Stomach smooth muscle (tissue), 2 donors: ENCODE data around the gene CYP1A2.
"Not testable (repeated sequence)": the region's sequence is repeated elsewhere in the genome, so short reads cannot be mapped to it uniquely, and the experiment has no call there.

ENCODE experiments used
- H3K27ac ChIP-seq: one replicate; pipeline ENCODE4 v1.7.0; 2013; ENCODE audit warnings: mild to moderate bottlenecking, low read length, inconsistent platforms
- H3K27me3 ChIP-seq, 2 donors: one replicate each; pipeline ENCODE4 v1.7.0; 2013; ENCODE audit warnings: low read length in 2 of 2; ENCODE audit not compliant: insufficient read depth in 2 of 2, control insufficient read depth in 1 of 2
- H3K36me3 ChIP-seq, 2 donors: one replicate each; pipeline ENCODE4 v1.7.0; 2013; ENCODE audit warnings: low read length in 2 of 2; ENCODE audit not compliant: control insufficient read depth in 2 of 2, insufficient read depth in 2 of 2
- H3K4me1 ChIP-seq: one replicate; pipeline ENCODE4 v1.7.0; 2013; ENCODE audit warnings: low read length; ENCODE audit not compliant: control insufficient read depth, insufficient read depth
- H3K4me3 ChIP-seq, 2 donors: one replicate each; pipeline ENCODE4 v1.7.0; 2013; ENCODE audit warnings: low read length in 2 of 2
- H3K9ac ChIP-seq, 2 donors: one replicate each; pipeline ENCODE4 v1.7.0; 2013; ENCODE audit warnings: low read length in 2 of 2, mild to moderate bottlenecking in 1 of 2
- H3K9me3 ChIP-seq, 2 donors: one replicate each; pipeline ENCODE4 v1.7.0; 2013; ENCODE audit warnings: low read length in 2 of 2; ENCODE audit not compliant: control insufficient read depth in 2 of 2
- donor health status: healthy.
- donor health status: Pancreatic carcinoma.

Gene CYP1A2

GRCh38 chr15:74725225-74725774 lies 23.3 kb upstream of the CYP1A2 start, which contains the start of gene CYP1A1:
Gene CYP1A1 (minus strand): TSS chr15:74725528. CDS start chr15:74723097, 2,431 bp downstream.
- Histone ChIP-seq H3K36me3 (no peaks in the 10 kb centered on the region), H3K27me3 (peaks cover 12 to 14% of the 10 kb centered on the region in 2 donors), H3K4me3 (peak within 1 kb of the TSS; percentile 66 to 73), H3K4me1 (peaks cover 21% of the 10 kb centered on the region), H3K9ac (peak within 1 kb of the TSS; percentile 13 to 33), H3K27ac (no peak within 1 kb of the TSS), H3K9me3 (no peaks in the 10 kb centered on the region)

- Histone ChIP-seq H3K4me3 (peak overlapping the region; percentile 66 to 73), H3K9me3 (no peaks in the 10 kb centered on the region), H3K27me3 (peaks cover 20% of the 10 kb centered on the region in 2 donors), H3K27ac (no peak overlapping the region), H3K4me1 (peaks cover 21% of the 10 kb centered on the region), H3K36me3 (no peaks in the 10 kb centered on the region), H3K9ac (peak overlapping the region; percentile 33 to 36)
Measured at GRCh38 chr15:74725845-74726773, 22.5 kb upstream of the CYP1A2 start.

GRCh38 chr15:74726774-74727164 lies 21.9 kb upstream of the CYP1A2 start:
- Histone ChIP-seq H3K9me3 (no peaks in the 10 kb centered on the region), H3K27ac (no peak overlapping the region), H3K27me3 (peaks cover 26 to 27% of the 10 kb centered on the region in 2 donors), H3K4me1 (peaks cover 21% of the 10 kb centered on the region), H3K36me3 (no peaks in the 10 kb centered on the region), H3K4me3 (peak overlapping the region; percentile 66 to 73), H3K9ac (peak overlapping the region; percentile 36 to 48)

- Histone ChIP-seq H3K4me3 (no peak overlapping the region), H3K9ac (no peak overlapping the region), H3K36me3 (no peaks in the 10 kb centered on the region), H3K4me1 (peaks cover 21% of the 10 kb centered on the region), H3K27me3 (peaks cover 26 to 32% of the 10 kb centered on the region in 2 donors), H3K9me3 (no peaks in the 10 kb centered on the region), H3K27ac (no peak overlapping the region)
Measured at GRCh38 chr15:74727727-74728126, 20.9 kb upstream of the CYP1A2 start.

- H3K9ac ChIP-seq: not testable (repeated sequence)
Measured at GRCh38 chr15:74728699-74729098, 19.9 kb upstream of the CYP1A2 start.

GRCh38 chr15:74729372-74729771 lies 19.3 kb upstream of the CYP1A2 start:
- H3K27ac ChIP-seq, H3K9ac ChIP-seq, H3K36me3 ChIP-seq, H3K4me3 ChIP-seq, H3K9me3 ChIP-seq: not testable (repeated sequence)
- Histone ChIP-seq H3K4me1 (peaks cover 21% of the 10 kb centered on the region), H3K27me3 (peaks cover 30 to 40% of the 10 kb centered on the region in 2 donors)

More at GRCh38 chr15:74728699-74729098, 19.9 kb upstream of the CYP1A2 start:
- not testable (repeated sequence) for H3K27ac ChIP-seq, H3K36me3 ChIP-seq, H3K4me3 ChIP-seq, H3K9me3 ChIP-seq
- peaks cover 30 to 39% of the 10 kb centered on the region in 2 donors for H3K27me3 ChIP-seq
- peaks cover 21% of the 10 kb centered on the region for H3K4me1 ChIP-seq

- Histone ChIP-seq H3K4me1 (peaks cover 18% of the 10 kb centered on the region), H3K9ac (no peak overlapping the region), H3K9me3 (no peaks in the 10 kb centered on the region), H3K36me3 (no peaks in the 10 kb centered on the region), H3K4me3 (no peak overlapping the region), H3K27ac (no peak overlapping the region), H3K27me3 (peaks cover 38 to 43% of the 10 kb centered on the region in 2 donors)
Measured at GRCh38 chr15:74730619-74731316, 17.9 kb upstream of the CYP1A2 start.

GRCh38 chr15:74732846-74733245 lies 15.8 kb upstream of the CYP1A2 start:
- Histone ChIP-seq H3K27me3 (peaks cover 34 to 36% of the 10 kb centered on the region in 2 donors), H3K36me3 (no peaks in the 10 kb centered on the region), H3K4me3 (no peak overlapping the region), H3K4me1 (peaks cover 2% of the 10 kb centered on the region), H3K9me3 (no peaks in the 10 kb centered on the region), H3K27ac (no peak overlapping the region), H3K9ac (no peak overlapping the region)

- no peak overlapping the region for H3K9ac ChIP-seq
- peaks cover 32 to 36% of the 10 kb centered on the region in 2 donors for H3K27me3 ChIP-seq
- H3K9me3 ChIP-seq: no peaks in the 10 kb centered on the region
- no peak overlapping the region for H3K4me3 ChIP-seq
- H3K36me3 ChIP-seq: no peaks in the 10 kb centered on the region
- no peak overlapping the region for H3K27ac ChIP-seq
- no peaks in the 10 kb centered on the region for H3K4me1 ChIP-seq
Measured at GRCh38 chr15:74733269-74733668, 15.4 kb upstream of the CYP1A2 start.

- H3K27ac ChIP-seq: no peak overlapping the region
- no peak overlapping the region for H3K4me3 ChIP-seq
Measured at GRCh38 chr15:74735305-74735704, 13.3 kb upstream of the CYP1A2 start.

More at GRCh38 chr15:74735305-74735704, 13.3 kb upstream of the CYP1A2 start:
- Histone ChIP-seq H3K9ac (no peak overlapping the region), H3K9me3 (no peaks in the 10 kb centered on the region), H3K27me3 (peaks cover 29 to 30% of the 10 kb centered on the region in 2 donors), H3K4me1 (no peaks in the 10 kb centered on the region), H3K36me3 (no peaks in the 10 kb centered on the region)
